K562 (cell line): ENCODE results near the gene ZNF598. TPM values are rescaled to one million over a fixed set of nuclear protein-coding genes. Genes with fewer than 3 reads are reported as not detected.

Source experiments
- CBX2 ChIP-seq: fragments of 200-600 bp; sonication (generic); IDR thresholded peaks from one replicate; pipeline ENCODE4 v1.6.1; 2012; ENCODE audit warnings: mild to moderate bottlenecking, low read length, inconsistent platforms; ENCODE audit not compliant: insufficient read depth, poor library complexity, severe bottlenecking
- CTCFL ChIP-seq: IDR thresholded peaks from 2 replicates; pipeline ENCODE4 v1.6.1; 2011; ENCODE audit warnings: borderline replicate concordance, low read depth, mild to moderate bottlenecking, moderate library complexity, low read length; ENCODE audit not compliant: insufficient read depth, poor library complexity, severe bottlenecking
- DACH1 ChIP-seq: fragments of 450-650 bp; IDR thresholded peaks from 2 replicates; pipeline ENCODE4 v1.6.1; 2018; ENCODE audit not compliant: partially characterized antibody
- DLX4 ChIP-seq: fragments of 250-450 bp; sonication (Bioruptor Pico); IDR thresholded peaks from 2 replicates; pipeline ENCODE4 v1.6.1; 2021; ENCODE audit warnings: mild to moderate bottlenecking
- EGR1 ChIP-seq: fragments of 450-650 bp; conservative IDR thresholded peaks from 2 replicates; pipeline ENCODE4 v1.6.1; 2017; ENCODE audit warnings: mild to moderate bottlenecking
- HNRNPH1 ChIP-seq: fragments of 200-400 bp; formaldehyde crosslinking; optimal IDR thresholded peaks from 2 replicates; pipeline ENCODE3; 2017; ENCODE audit warnings: low read depth, mild to moderate bottlenecking, low read length, moderate library complexity
- HNRNPK ChIP-seq: fragments of 200-400 bp; formaldehyde crosslinking; IDR thresholded peaks from one replicate; pipeline ENCODE4 v1.6.1; 2018; ENCODE audit warnings: mild to moderate bottlenecking, low read depth, low read length; ENCODE audit not compliant: poor library complexity, severe bottlenecking
- JUN ChIP-seq, 2 experiments: sonication (generic) in 1 of 2; formaldehyde crosslinking in 1 of 2; IDR thresholded peaks; 2 replicates each; pipeline versions ENCODE4 v1.6.1 to v1.8.0; 2012 to 2022; ENCODE audit warnings: borderline replicate concordance in 2 of 2, mild to moderate bottlenecking in 2 of 2, improper control_type of control experiment in 1 of 2, low read depth in 1 of 2, low read length in 1 of 2, missing genetic modification reagents in 1 of 2
- MTA1 ChIP-seq: fragments of 450-650 bp; IDR thresholded peaks from 2 replicates; pipeline ENCODE4 v1.6.1; 2017; ENCODE audit warnings: borderline replicate concordance
- PRDM10 ChIP-seq: fragments of 450-650 bp; IDR thresholded peaks from 2 replicates; pipeline ENCODE4 v1.6.1; 2018; ENCODE audit not compliant: partially characterized antibody
- PTTG1 ChIP-seq: fragments of 450-650 bp; IDR thresholded peaks from 2 replicates; pipeline ENCODE4 v1.6.1; 2016; ENCODE audit warnings: low read depth, mild to moderate bottlenecking, missing genetic modification characterization, missing compliant biosample characterization
- SLC30A9 ChIP-seq: fragments of 250-450 bp; sonication (Bioruptor Pico); IDR thresholded peaks from 2 replicates; pipeline ENCODE4 v1.8.0; 2022; ENCODE audit warnings: mild to moderate bottlenecking, moderate library complexity
- SUPT5H ChIP-seq: fragments of 450-650 bp; IDR thresholded peaks from 2 replicates; pipeline ENCODE4 v1.6.1; 2016
- TRIM24 ChIP-seq, 2 experiments: fragments of 450-650 bp; IDR thresholded peaks; 2 replicates each; pipeline ENCODE4 v1.6.1; 2016
- ZBTB7A ChIP-seq: IDR thresholded peaks from 2 replicates; pipeline ENCODE4 v1.6.1; 2011; ENCODE audit warnings: low read depth, mild to moderate bottlenecking, low read length, moderate library complexity, borderline replicate concordance; ENCODE audit not compliant: control insufficient read depth
- ZNF324 ChIP-seq: fragments of 250-450 bp; sonication (Bioruptor Pico); IDR thresholded peaks from 2 replicates; pipeline ENCODE4 v1.4.0; 2020; ENCODE audit warnings: mild to moderate bottlenecking
- ZNF398 ChIP-seq: fragments of 250-450 bp; sonication (Bioruptor Pico); IDR thresholded peaks from 2 replicates; pipeline ENCODE4 v1.8.0; 2021; ENCODE audit warnings: moderate library complexity, mild to moderate bottlenecking, inconsistent platforms
- polyA plus RNA-seq, 8 experiments: library from polyadenylated mRNA; depleted of rRNA in 4 of 8; stranded (reverse) in 5 of 8; unstranded in 3 of 8; fragments of >200 nt; fragmentation: Nextera tagmentation in 2 of 8; fragmentation: Illumina TruSeq in 1 of 8; extraction: Ambion mirVana in 2 of 8; extraction: Trizol in 1 of 8; gene quantifications; 2 replicates each; pipeline versions ENCODE4 v1.2.1 to v1.2.3, GENCODE V29; 2011 to 2014; ENCODE audit warnings: inconsistent platforms in 1 of 8, missing spikeins in 1 of 8
- total RNA-seq, 7 experiments: library from RNA; depleted of rRNA in 6 of 7; stranded (reverse); fragments of >200 nt in 6 of 7; fragmentation: Illumina TruSeq in 2 of 7; extraction: Trizol in 2 of 7; gene quantifications; 2 replicates each; pipeline versions ENCODE4 v1.2.1 to v1.2.3, GENCODE V29; 2011 to 2021; ENCODE audit warnings: low replicate concordance in 1 of 7

ZNF598 gene
- total and polyA plus RNA-seq, 9 of the 15 experiments (the other 6 are each of a cell fraction or from before 2014, with no cell fraction given): 0.11 to 115 (median 29.6) TPM

- TF ChIP-seq DACH1 (peak; percentile 45), CTCFL (peak; percentile 88), HNRNPK (no peak), ZNF324 (CRISPR knock-in tag) (no peak), SLC30A9 (CRISPR knock-in tag) (no peak), CBX2 (no peak), PRDM10 (no peak), DLX4 (no peak), JUN (IDR thresholded peaks at IDR 0.05; ENCODE audit: borderline replicate concordance, low read depth, low read length) (no peak), JUN (CRISPR knock-in tag; IDR thresholded peaks at IDR 0.05; ENCODE audit: borderline replicate concordance) (no peak), ZBTB7A (peak; percentile 88; the same call in 1 of the 2 replicates), TRIM24 (IDR thresholded peaks at IDR 0.05) (no peak), SUPT5H (no peak), PTTG1 (no peak), ZNF398 (no peak), MTA1 (no peak), HNRNPH1 (no peak), EGR1 (peak; percentile 37; the same call in 1 of the 2 replicates)
These were observed 6.8 kb upstream of the ZNF598 start (continued) for GRCh38 chr16:2016407-2016922.
